A549 treated with AZD9567 at 1 μM for 4 hours (cell line): ENCODE data around the gene GLP1R. TPM values are rescaled to one million over a fixed set of nuclear protein-coding genes. Genes with fewer than 3 reads are reported as not detected.

Source experiments
- total RNA-seq: library from RNA; stranded (reverse); fragments of 200-300 nt; extraction: Qiagen RNA extraction; gene quantifications from 5 replicates; pipeline ENCODE4 v1.2.3, GENCODE V29; 2022; ENCODE audit not compliant: insufficient read depth

The GLP1R gene
- not detected in 5 replicates for total RNA-seq

GRCh38 chr6:39048481-39049399 lies at the start of gene GLP1R:
GLP1R (plus strand) TSS chr6:39048781; CDS start chr6:39048841, 60 bp downstream.

GRCh38 chr6:39114704-39115599 lies 66.4 kb downstream of the GLP1R start, which contains the start of gene SAYSD1:
SAYSD1 (minus strand) TSS chr6:39115186; CDS start chr6:39115089, 97 bp downstream.

Other genes starting within 250 kb of the GLP1R start
- 3.9 to 6.8 TPM (median 6.1 TPM) in 5 replicates for gene SAYSD1, start 66.4 kb downstream of the GLP1R start, total RNA-seq
- gene KCNK5, start 180.7 kb downstream of the GLP1R start, total RNA-seq: 1.2 to 1.5 TPM (median 1.3 TPM) in 5 replicates